Measurements from ENCODE around the gene CBX5. TPM values are rescaled to one million over a fixed set of nuclear protein-coding genes. Genes with fewer than 3 reads are reported as not detected.

Gene CBX5
- total RNA-seq, 4 donors from 2014 or later = 19.2 to 32.4 (median 24.0) TPM

DNA sequence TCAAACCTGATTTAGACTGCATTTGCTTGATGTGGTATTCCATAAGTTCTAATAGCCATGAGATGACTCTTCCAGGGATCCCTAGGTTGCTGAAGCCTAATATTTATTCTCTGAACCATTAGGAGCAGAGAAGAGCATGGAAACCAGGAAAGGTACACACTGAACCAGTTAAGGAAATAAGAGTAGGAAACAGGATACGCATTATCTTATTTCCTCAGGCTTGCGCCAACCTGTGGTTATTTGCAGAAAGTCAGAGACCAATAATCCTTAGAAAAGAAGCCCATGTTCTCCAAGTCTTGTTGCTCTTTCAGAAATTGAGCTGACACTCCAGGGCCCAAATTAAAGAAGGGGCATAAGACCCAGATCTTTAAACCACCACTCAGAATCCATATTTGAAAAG, 49.4 kb downstream of the CBX5 start:
- TF ChIP-seq, protein P1, sequence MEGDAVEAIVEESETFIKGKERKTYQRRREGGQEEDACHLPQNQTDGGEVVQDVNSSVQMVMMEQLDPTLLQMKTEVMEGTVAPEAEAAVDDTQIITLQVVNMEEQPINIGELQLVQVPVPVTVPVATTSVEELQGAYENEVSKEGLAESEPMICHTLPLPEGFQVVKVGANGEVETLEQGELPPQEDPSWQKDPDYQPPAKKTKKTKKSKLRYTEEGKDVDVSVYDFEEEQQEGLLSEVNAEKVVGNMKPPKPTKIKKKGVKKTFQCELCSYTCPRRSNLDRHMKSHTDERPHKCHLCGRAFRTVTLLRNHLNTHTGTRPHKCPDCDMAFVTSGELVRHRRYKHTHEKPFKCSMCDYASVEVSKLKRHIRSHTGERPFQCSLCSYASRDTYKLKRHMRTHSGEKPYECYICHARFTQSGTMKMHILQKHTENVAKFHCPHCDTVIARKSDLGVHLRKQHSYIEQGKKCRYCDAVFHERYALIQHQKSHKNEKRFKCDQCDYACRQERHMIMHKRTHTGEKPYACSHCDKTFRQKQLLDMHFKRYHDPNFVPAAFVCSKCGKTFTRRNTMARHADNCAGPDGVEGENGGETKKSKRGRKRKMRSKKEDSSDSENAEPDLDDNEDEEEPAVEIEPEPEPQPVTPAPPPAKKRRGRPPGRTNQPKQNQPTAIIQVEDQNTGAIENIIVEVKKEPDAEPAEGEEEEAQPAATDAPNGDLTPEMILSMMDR (IDR thresholded peaks at IDR 0.05; ENCODE audit: low read depth) = no peak

- TF ChIP-seq, protein P1 (IDR thresholded peaks at IDR 0.05; ENCODE audit: low read depth) = no peak
Observed at GRCh38 chr12:54229624-54230212, 50.2 kb downstream of the CBX5 start.

- TF ChIP-seq, protein P1 (IDR thresholded peaks at IDR 0.05; ENCODE audit: low read depth) = no peak
Observed at GRCh38 chr12:54228471-54228870, 51.5 kb downstream of the CBX5 start.

DNA sequence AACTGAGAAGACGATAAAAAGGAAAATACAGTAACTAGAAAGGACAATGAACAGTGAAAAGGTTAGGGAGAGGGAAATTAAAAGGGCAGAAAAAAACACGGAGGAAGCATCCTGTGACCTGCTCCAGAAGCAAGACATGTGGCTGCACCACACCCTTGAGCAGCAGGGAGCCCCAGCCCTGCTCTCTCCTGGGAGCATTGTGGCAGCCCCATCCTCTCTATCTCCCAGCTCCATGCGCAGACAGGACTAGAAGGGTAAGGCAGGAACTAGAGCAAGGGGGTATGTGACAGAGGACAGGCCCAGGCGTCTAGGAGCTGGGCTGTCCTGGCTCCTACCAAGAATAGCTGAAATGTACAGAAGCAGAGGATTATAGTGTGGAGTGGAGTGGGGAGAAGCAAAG, 52.5 kb downstream of the CBX5 start:
- TF ChIP-seq, protein P1 (IDR thresholded peaks at IDR 0.05; ENCODE audit: low read depth) = no peak

DNA sequence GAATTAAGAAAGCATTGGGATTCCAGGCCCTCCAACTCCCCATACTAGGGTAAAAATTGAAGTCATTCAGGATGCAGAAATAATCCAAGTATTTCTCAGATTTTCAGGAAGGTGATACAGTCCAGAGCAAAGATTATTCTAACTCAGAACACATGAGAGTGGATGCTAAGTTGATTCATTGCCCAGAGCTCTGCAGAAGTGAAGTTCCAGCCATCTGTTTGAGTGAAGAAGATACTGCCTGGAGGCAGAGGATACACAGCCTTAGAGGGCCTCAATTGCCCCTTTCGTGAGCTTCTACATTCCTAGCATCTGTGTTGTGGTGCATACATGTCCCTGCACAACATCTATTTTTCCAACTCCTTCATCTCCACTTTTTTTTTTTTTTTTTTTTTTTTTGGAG, 54.3 kb downstream of the CBX5 start:
- TF ChIP-seq, protein P1 (IDR thresholded peaks at IDR 0.05; ENCODE audit: low read depth) = no peak

- TF ChIP-seq, protein P1 (IDR thresholded peaks at IDR 0.05; ENCODE audit: low read depth) = no peak
Observed at GRCh38 chr12:54222609-54223008, 57.3 kb downstream of the CBX5 start.

GRCh38 chr12:54221402-54221984, 58.4 kb downstream of the CBX5 start:
- TF ChIP-seq, protein P1 (IDR thresholded peaks at IDR 0.05; ENCODE audit: low read depth) = no peak
